ENCODE measurements around the gene UTY.

UTY gene

DNA sequence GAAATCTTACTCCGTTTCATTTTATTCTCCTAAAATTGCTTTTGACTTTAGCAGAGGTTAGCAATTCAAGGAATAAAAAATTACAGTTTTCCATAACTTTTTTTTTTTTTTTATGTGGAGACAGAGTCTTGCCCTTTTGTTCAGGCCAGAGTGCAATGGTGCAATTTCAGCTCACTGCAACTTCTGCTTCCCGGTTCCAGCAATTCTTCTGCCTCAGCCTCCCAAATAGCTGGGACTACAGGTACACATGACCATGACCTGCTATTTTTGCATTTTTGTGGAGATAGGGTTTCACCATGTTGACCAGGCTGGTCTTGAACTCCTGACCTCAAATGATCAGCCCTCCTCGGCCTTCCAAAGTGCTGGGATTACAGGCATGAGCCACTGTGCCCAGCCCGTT lies 179.0 kb downstream of the UTY start:
- Histone ChIP-seq H3K9me3 (replicated peaks; ENCODE audit: insufficient read depth, low read length) (no peaks in the 10 kb centered on the region), H3K27ac (ENCODE audit: low read length) (no peak overlapping the region)

DNA sequence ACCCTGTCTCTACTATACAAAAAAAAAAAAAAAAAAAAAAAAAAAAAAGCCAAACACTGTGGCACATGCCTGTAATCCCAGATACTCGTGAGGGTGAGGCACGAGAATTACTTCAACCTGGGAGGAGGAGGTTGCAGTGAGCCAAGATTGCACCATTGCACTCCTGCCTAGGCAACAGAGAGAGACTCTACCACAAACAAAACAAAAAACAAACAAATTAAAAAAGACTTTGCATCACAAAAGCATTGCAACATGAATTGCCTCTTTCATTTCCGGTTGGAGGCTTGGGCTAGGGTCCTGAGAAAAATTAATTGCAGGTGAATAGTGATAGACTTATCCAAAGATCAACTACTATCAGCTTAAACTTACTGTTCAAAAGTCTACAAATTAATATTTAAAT lies 180.4 kb downstream of the UTY start:
- no peaks in the 10 kb centered on the region for H3K4me1 ChIP-seq (ENCODE audit: low read length)
- no peak overlapping the region for H3K4me2 ChIP-seq (ENCODE audit: low read depth, low read length)
- no peaks in the 10 kb centered on the region for H4K20me1 ChIP-seq (ENCODE audit: insufficient read depth, low read length)
- H2AFZ ChIP-seq (ENCODE audit: low read length): no peak overlapping the region
- H3K36me3 ChIP-seq (replicated peaks; ENCODE audit: insufficient read depth, low read length): no peaks in the 10 kb centered on the region
- no peak overlapping the region for H3K9ac ChIP-seq (ENCODE audit: low read length)
- no peak overlapping the region for H3K4me3 ChIP-seq (ENCODE audit: low read length)
- no peak for DNase-seq
- no peak for TF ChIP-seq EZH2 (optimal IDR thresholded peaks at IDR 0.05; ENCODE audit: low read depth, low read length)
- TF ChIP-seq EZH2phosphoT487 (IDR thresholded peaks at IDR 0.05; ENCODE audit: low read length): no peak
- TF ChIP-seq, protein P1, sequence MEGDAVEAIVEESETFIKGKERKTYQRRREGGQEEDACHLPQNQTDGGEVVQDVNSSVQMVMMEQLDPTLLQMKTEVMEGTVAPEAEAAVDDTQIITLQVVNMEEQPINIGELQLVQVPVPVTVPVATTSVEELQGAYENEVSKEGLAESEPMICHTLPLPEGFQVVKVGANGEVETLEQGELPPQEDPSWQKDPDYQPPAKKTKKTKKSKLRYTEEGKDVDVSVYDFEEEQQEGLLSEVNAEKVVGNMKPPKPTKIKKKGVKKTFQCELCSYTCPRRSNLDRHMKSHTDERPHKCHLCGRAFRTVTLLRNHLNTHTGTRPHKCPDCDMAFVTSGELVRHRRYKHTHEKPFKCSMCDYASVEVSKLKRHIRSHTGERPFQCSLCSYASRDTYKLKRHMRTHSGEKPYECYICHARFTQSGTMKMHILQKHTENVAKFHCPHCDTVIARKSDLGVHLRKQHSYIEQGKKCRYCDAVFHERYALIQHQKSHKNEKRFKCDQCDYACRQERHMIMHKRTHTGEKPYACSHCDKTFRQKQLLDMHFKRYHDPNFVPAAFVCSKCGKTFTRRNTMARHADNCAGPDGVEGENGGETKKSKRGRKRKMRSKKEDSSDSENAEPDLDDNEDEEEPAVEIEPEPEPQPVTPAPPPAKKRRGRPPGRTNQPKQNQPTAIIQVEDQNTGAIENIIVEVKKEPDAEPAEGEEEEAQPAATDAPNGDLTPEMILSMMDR (IDR thresholded peaks at IDR 0.05; ENCODE audit: low read length): no peak
- no peaks in the 10 kb centered on the region for H3K9me3 ChIP-seq (replicated peaks; ENCODE audit: insufficient read depth, low read length)
- no peaks in the 10 kb centered on the region for H3K27me3 ChIP-seq (replicated peaks; ENCODE audit: insufficient read depth, low read length)
- no peaks in the 10 kb centered on the region for H3F3A ChIP-seq (ENCODE audit: insufficient read depth, low read length)
- H3K79me2 ChIP-seq (ENCODE audit: low read length): no peaks in the 10 kb centered on the region
- H3K9me2 ChIP-seq (replicated peaks; ENCODE audit: insufficient read depth, low read length): no peaks in the 10 kb centered on the region
- no peak overlapping the region for H3K27ac ChIP-seq (ENCODE audit: low read length)

More for the DNA sequence above, 179.0 kb downstream of the UTY start:
- no peaks in the 10 kb centered on the region for H3K79me2 ChIP-seq (ENCODE audit: low read length)
- H3K36me3 ChIP-seq (replicated peaks; ENCODE audit: insufficient read depth, low read length): no peaks in the 10 kb centered on the region
- DNase-seq: no peak
- H3K4me1 ChIP-seq (ENCODE audit: low read length): no peaks in the 10 kb centered on the region
- no peak overlapping the region for H2AFZ ChIP-seq (ENCODE audit: low read length)
- H3K9ac ChIP-seq (ENCODE audit: low read length): no peak overlapping the region
- no peaks in the 10 kb centered on the region for H3F3A ChIP-seq (ENCODE audit: insufficient read depth, low read length)
- no peaks in the 10 kb centered on the region for H3K9me2 ChIP-seq (replicated peaks; ENCODE audit: insufficient read depth, low read length)
- H3K4me3 ChIP-seq (ENCODE audit: low read length): no peak overlapping the region
- H3K4me2 ChIP-seq (ENCODE audit: low read depth, low read length): no peak overlapping the region
- TF ChIP-seq EZH2 (optimal IDR thresholded peaks at IDR 0.05; ENCODE audit: low read depth, low read length) (no peak), EZH2phosphoT487 (IDR thresholded peaks at IDR 0.05; ENCODE audit: low read length) (no peak)
- H4K20me1 ChIP-seq (ENCODE audit: insufficient read depth, low read length): no peaks in the 10 kb centered on the region
- H3K27me3 ChIP-seq (replicated peaks; ENCODE audit: insufficient read depth, low read length): no peaks in the 10 kb centered on the region

DNA sequence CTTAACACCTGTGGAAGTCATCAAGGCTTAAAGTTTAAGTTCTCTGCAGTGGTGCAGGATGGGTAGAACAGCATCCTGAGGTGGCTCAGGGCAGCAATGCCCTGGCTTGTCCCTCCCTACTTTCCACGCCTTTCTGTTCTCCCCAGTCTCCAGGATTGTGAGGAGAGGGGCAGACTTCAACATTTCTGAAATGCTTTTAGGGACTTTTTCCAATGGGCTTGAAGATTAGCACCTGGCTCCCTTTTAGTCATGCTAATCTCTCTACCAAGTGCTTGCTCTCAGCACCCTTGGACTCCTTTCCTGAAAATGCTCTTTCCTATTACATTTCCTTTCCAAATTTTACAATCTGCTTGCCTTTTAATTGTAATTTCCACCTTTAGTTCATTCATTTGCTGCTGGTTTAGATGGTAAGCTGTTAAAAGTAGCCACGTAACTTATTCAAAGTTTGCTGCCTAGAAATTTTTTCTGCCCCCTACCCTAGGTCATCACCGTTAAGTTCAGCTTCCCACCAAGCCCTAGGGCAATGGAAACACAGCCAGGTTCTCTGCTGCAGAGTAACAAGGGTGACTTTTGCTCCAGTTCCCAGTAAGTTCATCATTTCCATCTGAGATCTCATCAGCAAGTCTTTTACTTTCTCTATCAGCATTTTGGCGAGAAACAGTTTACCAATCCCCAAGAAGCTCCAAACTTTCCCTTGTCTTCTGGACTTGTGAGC lies 183.5 kb downstream of the UTY start:
- Histone ChIP-seq H2AFZ (ENCODE audit: low read length) (no peak overlapping the region), H4K20me1 (ENCODE audit: insufficient read depth, low read length) (no peaks in the 10 kb centered on the region), H3K79me2 (ENCODE audit: low read length) (no peaks in the 10 kb centered on the region), H3K27ac (ENCODE audit: low read length) (no peak overlapping the region), H3K9ac (ENCODE audit: low read length) (no peak overlapping the region), H3K4me2 (ENCODE audit: low read depth, low read length) (no peak overlapping the region), H3K9me3 (replicated peaks; ENCODE audit: insufficient read depth, low read length) (no peaks in the 10 kb centered on the region), H3K36me3 (replicated peaks; ENCODE audit: insufficient read depth, low read length) (no peaks in the 10 kb centered on the region), H3K27me3 (replicated peaks; ENCODE audit: insufficient read depth, low read length) (no peaks in the 10 kb centered on the region), H3K4me1 (ENCODE audit: low read length) (no peaks in the 10 kb centered on the region), H3K9me2 (replicated peaks; ENCODE audit: insufficient read depth, low read length) (no peaks in the 10 kb centered on the region), H3K4me3 (ENCODE audit: low read length) (no peak overlapping the region), H3F3A (ENCODE audit: insufficient read depth, low read length) (no peaks in the 10 kb centered on the region)
- DNase-seq: no peak
- TF ChIP-seq, protein P1 (IDR thresholded peaks at IDR 0.05; ENCODE audit: low read length): no peak
- TF ChIP-seq EZH2phosphoT487 (IDR thresholded peaks at IDR 0.05; ENCODE audit: low read length): no peak
- no peak for TF ChIP-seq EZH2 (optimal IDR thresholded peaks at IDR 0.05; ENCODE audit: low read depth, low read length)

DNA sequence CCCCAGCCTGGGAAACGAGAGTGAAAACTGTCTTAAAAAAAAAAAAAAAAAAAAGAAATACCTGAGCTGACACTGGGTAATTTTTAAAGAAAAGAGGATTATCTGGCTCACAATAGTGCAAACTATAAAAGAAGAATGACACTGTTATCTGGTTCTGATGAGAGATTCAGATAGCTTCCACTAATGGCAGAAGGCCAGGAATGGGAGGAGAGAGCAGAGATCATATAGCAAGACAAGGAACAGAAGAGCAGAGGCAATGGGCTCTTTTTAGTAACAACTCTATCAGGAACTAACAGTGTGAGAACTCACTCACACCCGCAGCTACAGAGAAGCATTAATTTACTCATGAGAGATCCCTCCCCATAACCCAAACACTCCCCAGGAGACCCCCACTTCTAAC lies 184.8 kb downstream of the UTY start:
- Histone ChIP-seq H3K4me3 (ENCODE audit: low read length) (no peak overlapping the region), H3K9ac (ENCODE audit: low read length) (no peak overlapping the region), H3K4me2 (ENCODE audit: low read depth, low read length) (no peak overlapping the region), H2AFZ (ENCODE audit: low read length) (no peak overlapping the region), H3F3A (ENCODE audit: insufficient read depth, low read length) (no peaks in the 10 kb centered on the region), H3K27me3 (replicated peaks; ENCODE audit: insufficient read depth, low read length) (no peaks in the 10 kb centered on the region), H3K9me2 (replicated peaks; ENCODE audit: insufficient read depth, low read length) (no peaks in the 10 kb centered on the region), H3K4me1 (ENCODE audit: low read length) (no peaks in the 10 kb centered on the region), H3K36me3 (replicated peaks; ENCODE audit: insufficient read depth, low read length) (no peaks in the 10 kb centered on the region), H4K20me1 (ENCODE audit: insufficient read depth, low read length) (no peaks in the 10 kb centered on the region), H3K27ac (ENCODE audit: low read length) (no peak overlapping the region), H3K79me2 (ENCODE audit: low read length) (no peaks in the 10 kb centered on the region), H3K9me3 (replicated peaks; ENCODE audit: insufficient read depth, low read length) (no peaks in the 10 kb centered on the region)
- no peak for DNase-seq
- TF ChIP-seq, protein P1 (IDR thresholded peaks at IDR 0.05; ENCODE audit: low read length): no peak
- TF ChIP-seq EZH2phosphoT487 (IDR thresholded peaks at IDR 0.05; ENCODE audit: low read length) (no peak), EZH2 (optimal IDR thresholded peaks at IDR 0.05; ENCODE audit: low read depth, low read length) (no peak)

Data from MM.1S (cell line).